ENCODE measurements around the gene TSPAN9. TPM values are rescaled to one million over a fixed set of nuclear protein-coding genes. Genes with fewer than 3 reads are reported as not detected.

Gene TSPAN9
- total RNA-seq, 1 experiment from 2014 or later = 13.2 TPM

DNA sequence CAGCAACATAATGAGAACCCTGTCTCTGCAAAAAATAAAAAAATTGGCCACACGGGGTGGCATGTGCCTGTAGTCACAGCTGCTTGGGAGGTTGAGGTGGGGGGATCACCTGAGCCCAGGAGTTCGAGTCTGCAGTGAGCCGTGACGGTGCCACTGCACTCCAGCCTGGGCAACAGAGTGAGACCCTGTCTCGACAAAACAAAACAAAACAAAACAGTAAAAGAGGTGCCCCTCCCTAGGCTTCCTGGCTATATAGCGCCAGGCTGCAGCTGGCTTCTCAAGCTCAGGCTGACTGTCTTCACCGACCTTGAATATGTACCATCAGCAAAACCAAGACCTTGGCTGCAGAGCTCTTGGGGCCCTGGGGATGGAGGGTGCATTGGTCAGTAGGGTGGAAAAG lies 29.4 kb downstream of the TSPAN9 start:
- no TSS peak for BruUV-seq (replicated peaks)
- CTCF ChIA-PET = no interaction called here
- no peak; the same call in 1 of the 2 replicates for ATAC-seq

DNA sequence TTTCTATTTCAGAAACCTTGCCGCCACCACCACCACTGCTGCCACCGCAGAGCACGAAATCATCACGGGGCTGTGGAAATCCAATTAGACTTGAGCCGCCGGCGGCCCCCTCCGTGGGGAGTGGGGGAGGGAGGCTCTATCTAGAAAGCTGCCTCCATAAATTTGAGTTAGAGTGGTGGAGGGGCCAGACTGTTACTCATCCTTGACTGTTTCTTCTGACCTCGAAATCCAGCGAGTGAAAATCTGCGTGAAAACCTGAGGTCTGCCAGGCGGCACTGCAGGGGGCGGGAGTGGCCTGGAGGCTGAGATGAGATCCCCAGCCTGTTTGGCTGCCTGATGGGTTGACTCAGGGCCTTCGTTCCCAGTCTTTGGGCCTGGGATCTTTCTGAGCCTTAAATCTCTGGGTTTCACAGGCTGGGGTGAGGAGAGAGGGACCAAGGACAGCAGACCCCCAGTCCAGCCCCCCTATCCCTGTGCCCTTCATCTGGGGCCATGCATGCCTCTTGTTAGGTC lies 29.9 kb downstream of the TSPAN9 start:
- Histone ChIP-seq H3K36me3 (ENCODE audit: control insufficient read depth in 1 of 2, insufficient read depth in 2 of 2, low read length in 2 of 2) (no peaks in the 10 kb centered on the region), H3K27me3 (ENCODE audit: insufficient read depth, low read length) (no peaks in the 10 kb centered on the region), H3K4me3 (replicated peaks in 1 of 2; ENCODE audit: low read depth in 1 of 2, low read length in 2 of 2) (no peak overlapping the region), H4K20me1 (ENCODE audit: insufficient read depth) (no peaks in the 10 kb centered on the region), H3K9ac (ENCODE audit: low read length) (no peak overlapping the region), H3K9me2 (ENCODE audit: insufficient read depth) (no peaks in the 10 kb centered on the region), H2AFZ (ENCODE audit: low read depth, low read length, poor library complexity, severe bottlenecking) (no peak overlapping the region), H3K27ac (ENCODE audit: low read depth, low read length) (no peak overlapping the region), H3K4me1 (ENCODE audit: control insufficient read depth in 1 of 2, insufficient read depth in 2 of 2, low read length in 2 of 2) (peaks cover 9 to 15% of the 10 kb centered on the region in 2 experiments), H3K79me2 (ENCODE audit: insufficient read depth, low read length) (no peaks in the 10 kb centered on the region), H3K4me2 (ENCODE audit: low read length) (peak overlapping the region; percentile 14; the same call in 1 of the 2 replicates), H3K9me3 (ENCODE audit: control insufficient read depth in 1 of 2, insufficient read depth in 1 of 2, low read depth in 1 of 2, low read length in 2 of 2) (no peaks in the 10 kb centered on the region)
- BruUV-seq (replicated peaks) = no TSS peak
- ChIA-PET POLR2A (no interaction called here), CTCF (no interaction called here), RAD21 (ENCODE audit: low non-redundant PET in 1 of 2, low total read pairs in 2 of 2, uncharacterized antibody in 2 of 2, unreplicated experiment in 2 of 2) (no interaction called here)
- intact Hi-C loops (cut with micrococcal nuclease) = no loop called here
- DNase-seq (ENCODE audit: low read depth, low spot score) (no peak), ATAC-seq (no peak)
- TF ChIP-seq EZH2phosphoT487 (IDR thresholded peaks at IDR 0.05; ENCODE audit: borderline replicate concordance) (no peak), ZFX (IDR thresholded peaks at IDR 0.05) (no peak), YY1 (IDR thresholded peaks at IDR 0.05; ENCODE audit: extremely low read depth, insufficient replicate concordance, low read depth, low read length) (no peak), ZNF274 (IDR thresholded peaks at IDR 0.05; ENCODE audit: low read depth, low read length) (no peak), EZH2 (IDR thresholded peaks at IDR 0.05) (no peak), ELF1 (IDR thresholded peaks at IDR 0.05; ENCODE audit: borderline replicate concordance, low read depth) (no peak), EGR1 (IDR thresholded peaks at IDR 0.05; ENCODE audit: low read depth) (no peak), FOSL1 (IDR thresholded peaks at IDR 0.05; ENCODE audit: low read depth) (no peak), REST (IDR thresholded peaks at IDR 0.05; ENCODE audit: low read depth) (no peak)

More for the DNA sequence above, 29.4 kb downstream of the TSPAN9 start:
- Histone ChIP-seq H3K4me2 (ENCODE audit: low read length) (peak overlapping the region; percentile 14; the same call in 1 of the 2 replicates), H3K9ac (ENCODE audit: low read length) (no peak overlapping the region), H2AFZ (ENCODE audit: low read depth, low read length, poor library complexity, severe bottlenecking) (no peak overlapping the region), H3K27me3 (ENCODE audit: insufficient read depth, low read length) (no peaks in the 10 kb centered on the region), H3K9me3 (ENCODE audit: control insufficient read depth in 1 of 2, insufficient read depth in 1 of 2, low read depth in 1 of 2, low read length in 2 of 2) (no peaks in the 10 kb centered on the region), H3K27ac (ENCODE audit: low read depth, low read length) (no peak overlapping the region), H4K20me1 (ENCODE audit: insufficient read depth) (no peaks in the 10 kb centered on the region), H3K4me3 (replicated peaks in 1 of 2; ENCODE audit: low read depth in 1 of 2, low read length in 2 of 2) (no peak overlapping the region), H3K9me2 (ENCODE audit: insufficient read depth) (no peaks in the 10 kb centered on the region), H3K4me1 (ENCODE audit: control insufficient read depth in 1 of 2, insufficient read depth in 2 of 2, low read length in 2 of 2) (peaks cover 12 to 21% of the 10 kb centered on the region in 2 experiments), H3K36me3 (ENCODE audit: control insufficient read depth in 1 of 2, insufficient read depth in 2 of 2, low read length in 2 of 2) (no peaks in the 10 kb centered on the region), H3K79me2 (ENCODE audit: insufficient read depth, low read length) (no peaks in the 10 kb centered on the region)
- TF ChIP-seq, protein P1, sequence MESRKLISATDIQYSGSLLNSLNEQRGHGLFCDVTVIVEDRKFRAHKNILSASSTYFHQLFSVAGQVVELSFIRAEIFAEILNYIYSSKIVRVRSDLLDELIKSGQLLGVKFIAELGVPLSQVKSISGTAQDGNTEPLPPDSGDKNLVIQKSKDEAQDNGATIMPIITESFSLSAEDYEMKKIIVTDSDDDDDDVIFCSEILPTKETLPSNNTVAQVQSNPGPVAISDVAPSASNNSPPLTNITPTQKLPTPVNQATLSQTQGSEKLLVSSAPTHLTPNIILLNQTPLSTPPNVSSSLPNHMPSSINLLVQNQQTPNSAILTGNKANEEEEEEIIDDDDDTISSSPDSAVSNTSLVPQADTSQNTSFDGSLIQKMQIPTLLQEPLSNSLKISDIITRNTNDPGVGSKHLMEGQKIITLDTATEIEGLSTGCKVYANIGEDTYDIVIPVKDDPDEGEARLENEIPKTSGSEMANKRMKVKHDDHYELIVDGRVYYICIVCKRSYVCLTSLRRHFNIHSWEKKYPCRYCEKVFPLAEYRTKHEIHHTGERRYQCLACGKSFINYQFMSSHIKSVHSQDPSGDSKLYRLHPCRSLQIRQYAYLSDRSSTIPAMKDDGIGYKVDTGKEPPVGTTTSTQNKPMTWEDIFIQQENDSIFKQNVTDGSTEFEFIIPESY (IDR thresholded peaks at IDR 0.05; ENCODE audit: extremely low read depth, insufficient replicate concordance, low read length) = no peak
- TF ChIP-seq ZNF274 (IDR thresholded peaks at IDR 0.05; ENCODE audit: low read depth, low read length) (no peak), SRF (IDR thresholded peaks at IDR 0.05; ENCODE audit: low read depth) (no peak), FOSL1 (IDR thresholded peaks at IDR 0.05; ENCODE audit: low read depth) (no peak)
- RAD21 ChIA-PET (ENCODE audit: low non-redundant PET in 1 of 2, low total read pairs in 2 of 2, uncharacterized antibody in 2 of 2, unreplicated experiment in 2 of 2) = no interaction called here
- DNase-seq (ENCODE audit: low read depth, low spot score) = no peak
- POLR2A ChIA-PET = no interaction called here
- intact Hi-C loops (cut with micrococcal nuclease) = no loop called here

Measured in HCT116 (cell line).